ENCODE results near the gene TPST2.

- no peak for TF ChIP-seq POLR2A (IDR thresholded peaks at IDR 0.05; ENCODE audit: low read length)
- TF ChIP-seq GATA1 (IDR thresholded peaks at IDR 0.05; ENCODE audit: low read depth, low read length), result no peak
These were observed 95.4 kb downstream of the TPST2 start for GRCh38 chr22:26494506-26494905.
